Lower leg skin (tissue), 4 donors: ENCODE data around the gene PRTG. TPM values are rescaled to one million over a fixed set of nuclear protein-coding genes. Genes with fewer than 3 reads are reported as not detected.

Source experiments
- DNase-seq, 2 donors: peaks; one replicate each; pipeline ENCODE4 v3.0.0-alpha.2; 2019; ENCODE audit warnings: low spot score in 2 of 2
- H3K4me3 ChIP-seq: fragments of 200-600 bp; sonication (generic); 2 replicates; pipeline ENCODE4 v1.5.1; 2017; ENCODE audit warnings: mild to moderate bottlenecking, low read depth; ENCODE audit not compliant: poor library complexity, severe bottlenecking
- CTCF ChIP-seq, 3 donors: fragments of 450-650 bp; IDR thresholded peaks; one replicate each; pipeline ENCODE4 v1.5.1; 2016; ENCODE audit warnings: antibody characterized with exemption in 3 of 3, mild to moderate bottlenecking in 3 of 3, moderate library complexity in 2 of 3
- POLR2A ChIP-seq, 2 donors: fragments of 450-650 bp; IDR thresholded peaks; one replicate each; pipeline ENCODE4 v1.6.1; 2016 to 2017; ENCODE audit warnings: antibody characterized with exemption in 2 of 2, mild to moderate bottlenecking in 1 of 2, moderate library complexity in 1 of 2
- WGBS, 2 donors: methylation state at CpG; one replicate each; pipeline ENCODE4 v1.1.5; 2018; 5-methylcytosine and 5-hydroxymethylcytosine counted together
- intact Hi-C: fragments of 100-400 bp; cut with DNase I; formaldehyde crosslinking; loops from one replicate; pipeline ENCODE4 v1.15.0; 2023; ENCODE audit warnings: low total_unique reads
- total RNA-seq, 4 donors: library from RNA; depleted of rRNA; stranded (reverse); fragments of >200 nt; gene quantifications; one replicate each; pipeline ENCODE4 v1.1.0, GENCODE V29; 2016

PRTG gene
- total RNA-seq, 4 donors from 2014 or later = 0.04 to 0.54 (median 0.29) TPM; not detected in 1

DNA sequence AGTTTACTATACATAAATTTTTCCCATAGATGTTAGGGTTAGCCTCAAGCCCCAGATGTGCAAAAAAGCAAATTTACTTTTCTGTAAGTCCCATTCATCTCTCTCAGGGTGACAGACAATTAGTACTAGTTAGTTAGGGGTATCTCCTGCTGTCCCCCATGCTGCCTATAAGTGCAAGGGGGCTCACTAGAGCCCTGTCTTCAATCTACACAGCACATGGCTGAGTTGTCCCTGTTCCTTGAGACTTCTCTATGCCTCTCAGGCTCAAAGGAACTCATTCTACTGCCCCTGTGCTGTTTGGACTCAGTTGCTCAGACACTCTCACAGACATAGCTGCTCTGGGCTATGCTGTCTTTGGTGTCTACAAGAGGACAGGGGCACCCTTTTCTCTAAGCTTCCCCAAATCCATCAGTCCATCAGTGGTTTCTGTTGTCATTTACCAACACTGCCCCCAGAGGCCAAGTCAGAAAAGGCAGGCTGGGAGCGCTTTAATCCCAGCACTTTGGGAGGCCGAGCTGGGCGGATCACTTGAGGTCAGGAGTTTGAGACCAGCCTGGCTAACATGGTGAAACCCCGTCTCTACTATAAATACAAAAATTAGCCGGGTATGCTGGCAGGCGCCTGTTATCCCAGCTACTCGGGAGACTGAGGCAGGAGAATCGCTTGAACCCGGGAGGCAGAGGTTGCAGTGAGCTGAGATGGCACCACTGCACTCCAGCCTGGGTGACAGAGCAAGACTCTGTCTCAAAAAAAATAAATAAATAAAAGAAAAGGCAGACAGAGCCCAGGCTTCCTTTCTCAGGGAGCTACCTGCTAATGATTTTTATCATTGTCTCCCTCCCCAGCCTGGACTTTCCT is 31.4 kb upstream of the PRTG start:
- peak in 1 of 2 donors; percentile 19 for DNase-seq
- H3K4me3 ChIP-seq = no peak overlapping the region
- intact Hi-C loops = no loop called here
- TF ChIP-seq POLR2A (IDR thresholded peaks at IDR 0.05) (no peak), CTCF (IDR thresholded peaks at IDR 0.05) (no peak)
- WGBS, 2 donors = 55 to 61% methylated on average over 9 of the region's 9 CpGs

GRCh38 chr15:55770806-55771205 is 27.9 kb upstream of the PRTG start:
- TF ChIP-seq CTCF (IDR thresholded peaks at IDR 0.05) (no peak), POLR2A (IDR thresholded peaks at IDR 0.05) (no peak)
- H3K4me3 ChIP-seq = no peak overlapping the region
- 45 to 52% methylated on average over 4 of the region's 4 CpGs for WGBS, 2 donors
- intact Hi-C loops = no loop called here
- DNase-seq = no peak

DNA sequence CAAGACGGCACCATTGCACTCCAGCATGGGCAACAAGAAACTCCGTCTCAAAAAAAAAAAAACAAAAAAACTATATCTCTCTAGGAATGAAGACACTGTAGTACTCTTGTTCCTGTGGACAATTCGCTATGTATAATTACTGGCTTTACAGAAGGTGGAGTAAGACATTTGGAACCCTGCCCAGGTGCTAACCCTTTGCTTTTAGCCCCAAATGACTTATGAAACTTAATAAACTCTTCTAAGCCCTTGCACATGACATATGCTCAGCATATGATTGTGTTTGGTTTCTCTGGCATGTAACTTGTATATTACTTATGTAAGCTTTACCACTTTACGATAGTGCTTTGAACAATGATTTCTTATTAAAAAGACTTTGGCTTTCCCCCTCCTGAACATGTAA is 27.3 kb upstream of the PRTG start:
- intact Hi-C loops = no loop called here
- WGBS, 2 donors = 55 to 60% methylated on average over 4 of the region's 4 CpGs
- DNase-seq = no peak
- TF ChIP-seq CTCF (IDR thresholded peaks at IDR 0.05) (no peak), POLR2A (IDR thresholded peaks at IDR 0.05) (no peak)
- H3K4me3 ChIP-seq = no peak overlapping the region

- DNase-seq = no peak
- no peak overlapping the region for H3K4me3 ChIP-seq
- intact Hi-C loops = no loop called here
- 81 to 82% methylated on average over 10 of the region's 10 CpGs for WGBS, 2 donors
- no peak for TF ChIP-seq POLR2A (IDR thresholded peaks at IDR 0.05)
- no peak for TF ChIP-seq CTCF (IDR thresholded peaks at IDR 0.05)
Observed at GRCh38 chr15:55768670-55769185, 25.8 kb upstream of the PRTG start.

DNA sequence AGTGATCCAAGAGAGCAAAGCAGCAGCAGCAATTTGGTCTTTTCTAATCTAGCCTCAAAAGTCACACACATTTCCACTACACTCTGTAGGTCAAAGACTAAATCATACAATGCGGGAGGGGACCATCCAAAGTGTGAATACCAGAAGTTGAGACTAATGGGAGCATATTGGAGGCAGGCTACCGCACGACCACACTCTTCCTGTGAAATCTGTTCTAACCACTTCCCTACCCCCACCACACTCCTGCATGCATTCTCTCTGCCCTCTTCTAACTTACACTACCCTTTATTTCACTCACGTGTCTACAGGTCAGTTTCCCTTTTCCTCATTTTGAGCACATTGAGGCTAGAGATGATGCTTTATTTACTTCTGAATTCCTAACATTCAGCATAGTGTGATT is 23.7 kb upstream of the PRTG start:
- intact Hi-C loops = no loop called here
- 70 to 76% methylated on average over 4 of the region's 4 CpGs for WGBS, 2 donors
- no peak for TF ChIP-seq POLR2A (IDR thresholded peaks at IDR 0.05)
- TF ChIP-seq CTCF (IDR thresholded peaks at IDR 0.05) = no peak
- H3K4me3 ChIP-seq = no peak overlapping the region
- no peak for DNase-seq
